Measurements from ENCODE around the gene CYB5RL.

Gene CYB5RL

DNA sequence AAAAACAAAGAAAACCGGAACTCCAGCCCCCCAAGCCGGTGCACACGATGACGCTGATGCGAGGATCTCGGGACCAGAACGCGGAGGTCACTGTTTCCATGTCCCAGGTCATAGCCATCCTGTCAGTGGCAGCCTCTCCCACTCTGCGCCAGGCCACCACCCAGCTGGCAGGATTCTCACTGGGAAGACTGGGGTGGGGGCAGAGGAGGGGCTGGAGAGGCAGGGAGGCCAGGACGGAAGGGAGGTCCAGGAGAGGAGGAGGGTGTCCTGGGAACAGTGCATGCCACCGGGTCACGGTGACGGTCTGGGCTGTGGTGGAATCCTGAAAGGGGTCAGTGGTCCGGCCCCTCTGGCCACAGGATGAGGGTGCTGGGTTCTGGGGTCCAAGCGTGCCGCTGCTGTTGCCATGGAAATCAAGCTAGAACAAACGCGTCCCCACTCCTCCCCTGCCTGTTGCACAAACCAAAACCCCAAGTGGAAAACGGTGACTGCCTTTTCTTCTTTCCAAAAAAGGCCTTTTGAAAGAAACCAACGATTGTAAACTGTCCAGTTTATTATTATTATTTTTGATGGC lies 26.2 kb upstream of the CYB5RL start:
- Histone ChIP-seq H3K36me3 (ENCODE audit: control insufficient read depth, insufficient read depth, low read length) (peaks cover 31% of the 10 kb centered on the region), H3K9me3 (ENCODE audit: control insufficient read depth, insufficient read depth, low read depth, low read length) (no peaks in the 10 kb centered on the region), H3K4me3 (ENCODE audit: low read depth, low read length) (no peak overlapping the region), H3K9ac (ENCODE audit: low read length) (no peak overlapping the region), H3K27me3 (ENCODE audit: control insufficient read depth, insufficient read depth, low read length) (no peaks in the 10 kb centered on the region), H3K4me1 (ENCODE audit: control insufficient read depth, insufficient read depth, low read length) (peaks cover 18% of the 10 kb centered on the region; the same call in 1 of the 2 replicates), H3K27ac (ENCODE audit: low read depth, low read length) (no peak overlapping the region)

DNA sequence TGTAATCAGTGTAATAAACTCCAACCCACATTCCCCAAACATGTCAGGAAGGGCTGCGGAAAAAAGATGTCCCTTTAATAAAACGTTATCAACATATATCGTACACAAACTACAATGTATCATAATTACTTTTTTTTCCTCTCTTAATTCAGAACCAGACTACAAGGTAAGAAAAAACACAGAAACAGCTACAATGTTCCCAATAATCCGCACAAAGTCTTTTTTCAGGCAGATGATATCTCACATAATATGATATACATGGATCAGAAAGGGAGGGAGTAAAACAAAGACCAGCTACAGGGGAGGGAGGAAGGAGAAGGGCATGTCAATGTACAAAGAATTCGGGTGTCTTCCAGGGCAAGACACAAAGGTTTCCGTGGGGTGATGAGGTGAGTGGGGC lies 25.5 kb upstream of the CYB5RL start:
- H3K36me3 ChIP-seq (ENCODE audit: control insufficient read depth, insufficient read depth, low read length): peaks cover 24% of the 10 kb centered on the region
- H3K27me3 ChIP-seq (ENCODE audit: control insufficient read depth, insufficient read depth, low read length): no peaks in the 10 kb centered on the region

DNA sequence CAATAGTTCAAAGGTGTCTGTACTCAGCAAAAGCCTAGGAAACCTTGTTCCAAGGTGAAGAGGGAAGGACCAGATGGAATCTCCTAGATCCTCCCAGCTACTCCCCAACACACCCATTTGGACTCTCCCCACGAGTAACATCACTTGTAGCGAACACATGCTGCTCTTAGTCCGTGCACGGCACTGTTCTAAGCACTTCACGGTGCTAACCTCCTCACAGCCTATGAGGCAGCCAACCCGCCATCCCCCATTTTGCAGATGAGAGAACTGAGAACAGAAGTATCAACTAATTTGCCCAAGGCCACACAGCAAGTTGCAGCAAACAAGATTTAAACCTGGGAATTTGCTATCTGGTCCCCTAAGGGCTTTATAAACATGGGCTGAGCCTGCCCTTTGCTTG lies 24.4 kb upstream of the CYB5RL start:
- H3K36me3 ChIP-seq (ENCODE audit: control insufficient read depth, insufficient read depth, low read length): peaks cover 32% of the 10 kb centered on the region
- no peak overlapping the region for H3K9ac ChIP-seq (ENCODE audit: low read length)
- no peak overlapping the region for H3K4me3 ChIP-seq (ENCODE audit: low read depth, low read length)
- no peak overlapping the region for H3K27ac ChIP-seq (ENCODE audit: low read depth, low read length)
- H3K4me1 ChIP-seq (ENCODE audit: control insufficient read depth, insufficient read depth, low read length): peaks cover 22% of the 10 kb centered on the region; the same call in 1 of the 2 replicates
- H3K9me3 ChIP-seq (ENCODE audit: control insufficient read depth, insufficient read depth, low read depth, low read length): no peaks in the 10 kb centered on the region
- H3K27me3 ChIP-seq (ENCODE audit: control insufficient read depth, insufficient read depth, low read length): no peaks in the 10 kb centered on the region

More for the DNA sequence above, 25.5 kb upstream of the CYB5RL start:
- Histone ChIP-seq H3K9ac (ENCODE audit: low read length) (no peak overlapping the region), H3K4me3 (ENCODE audit: low read depth, low read length) (no peak overlapping the region), H3K27ac (ENCODE audit: low read depth, low read length) (no peak overlapping the region), H3K4me1 (ENCODE audit: control insufficient read depth, insufficient read depth, low read length) (peaks cover 18% of the 10 kb centered on the region; the same call in 1 of the 2 replicates), H3K9me3 (ENCODE audit: control insufficient read depth, insufficient read depth, low read depth, low read length) (no peaks in the 10 kb centered on the region)

DNA sequence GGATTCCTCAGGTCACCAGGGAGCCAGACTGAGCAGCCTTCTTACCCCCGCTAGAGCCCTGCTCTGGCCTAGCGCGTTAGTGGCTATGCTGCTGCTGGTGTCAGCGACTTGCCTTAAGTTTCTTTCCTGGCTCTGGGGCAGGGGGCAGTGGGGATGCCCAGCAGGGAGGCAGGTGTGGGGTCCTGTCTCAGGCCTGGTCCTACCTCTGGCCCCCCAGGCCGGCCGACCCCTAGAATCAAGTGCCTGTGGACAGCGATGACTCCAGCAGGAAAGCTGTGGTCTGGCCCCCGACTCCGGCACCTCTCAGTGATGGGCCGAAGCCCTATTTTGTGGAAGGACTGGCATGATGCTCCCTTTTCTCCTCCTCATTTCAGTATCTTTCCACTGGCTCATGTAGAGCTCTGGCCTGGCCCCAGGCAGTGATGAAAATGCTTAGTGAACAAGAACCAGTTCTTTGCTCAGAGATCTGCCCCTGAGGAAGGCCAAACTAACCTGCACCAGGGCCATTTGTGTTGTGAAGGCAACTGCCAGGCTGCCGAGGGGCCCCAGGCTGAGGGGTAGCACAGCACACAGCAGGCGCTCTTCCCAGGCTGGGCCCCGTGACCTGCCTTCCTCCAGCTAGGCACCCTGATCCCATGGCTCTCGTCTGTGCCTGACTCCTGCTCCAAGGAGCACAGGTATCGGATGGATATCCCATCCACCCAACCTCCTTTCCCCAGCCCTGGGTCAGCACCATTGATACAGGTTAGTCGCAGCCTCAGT lies 23.8 kb upstream of the CYB5RL start:
- H3K27ac ChIP-seq (ENCODE audit: low read depth, low read length): no peak overlapping the region
- H3K9me3 ChIP-seq (ENCODE audit: control insufficient read depth, insufficient read depth, low read depth, low read length): no peaks in the 10 kb centered on the region
- H3K4me3 ChIP-seq (ENCODE audit: low read depth, low read length): no peak overlapping the region
- peaks cover 21% of the 10 kb centered on the region; the same call in 1 of the 2 replicates for H3K4me1 ChIP-seq (ENCODE audit: control insufficient read depth, insufficient read depth, low read length)
- no peaks in the 10 kb centered on the region for H3K27me3 ChIP-seq (ENCODE audit: control insufficient read depth, insufficient read depth, low read length)
- H3K9ac ChIP-seq (ENCODE audit: low read length): no peak overlapping the region
- H3K36me3 ChIP-seq (ENCODE audit: control insufficient read depth, insufficient read depth, low read length): peaks cover 37% of the 10 kb centered on the region

DNA sequence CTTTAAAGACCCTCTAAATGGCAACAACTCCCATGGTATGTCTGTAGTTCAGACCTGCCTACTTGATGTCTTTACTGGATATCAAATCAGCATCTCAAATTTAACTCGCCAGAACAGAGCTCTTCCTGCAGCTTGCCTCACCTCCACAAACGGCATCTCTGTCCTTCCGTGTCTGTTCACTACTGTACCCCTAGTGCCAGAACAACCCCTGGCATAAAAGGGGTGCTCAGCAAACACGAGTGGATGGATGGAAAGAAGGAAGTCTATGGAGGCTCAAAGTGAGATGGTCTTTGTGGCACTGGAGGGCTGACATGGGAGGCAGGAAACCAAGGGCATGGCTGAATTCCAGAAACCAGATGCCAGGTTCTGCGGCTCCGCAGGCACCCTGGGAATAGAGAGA lies 22.9 kb upstream of the CYB5RL start:
- Histone ChIP-seq H3K4me3 (ENCODE audit: low read depth, low read length) (no peak overlapping the region), H3K4me1 (ENCODE audit: control insufficient read depth, insufficient read depth, low read length) (peaks cover 13% of the 10 kb centered on the region; the same call in 1 of the 2 replicates), H3K9me3 (ENCODE audit: control insufficient read depth, insufficient read depth, low read depth, low read length) (no peaks in the 10 kb centered on the region), H3K36me3 (ENCODE audit: control insufficient read depth, insufficient read depth, low read length) (peaks cover 37% of the 10 kb centered on the region), H3K27ac (ENCODE audit: low read depth, low read length) (no peak overlapping the region), H3K9ac (ENCODE audit: low read length) (no peak overlapping the region), H3K27me3 (ENCODE audit: control insufficient read depth, insufficient read depth, low read length) (no peaks in the 10 kb centered on the region)

DNA sequence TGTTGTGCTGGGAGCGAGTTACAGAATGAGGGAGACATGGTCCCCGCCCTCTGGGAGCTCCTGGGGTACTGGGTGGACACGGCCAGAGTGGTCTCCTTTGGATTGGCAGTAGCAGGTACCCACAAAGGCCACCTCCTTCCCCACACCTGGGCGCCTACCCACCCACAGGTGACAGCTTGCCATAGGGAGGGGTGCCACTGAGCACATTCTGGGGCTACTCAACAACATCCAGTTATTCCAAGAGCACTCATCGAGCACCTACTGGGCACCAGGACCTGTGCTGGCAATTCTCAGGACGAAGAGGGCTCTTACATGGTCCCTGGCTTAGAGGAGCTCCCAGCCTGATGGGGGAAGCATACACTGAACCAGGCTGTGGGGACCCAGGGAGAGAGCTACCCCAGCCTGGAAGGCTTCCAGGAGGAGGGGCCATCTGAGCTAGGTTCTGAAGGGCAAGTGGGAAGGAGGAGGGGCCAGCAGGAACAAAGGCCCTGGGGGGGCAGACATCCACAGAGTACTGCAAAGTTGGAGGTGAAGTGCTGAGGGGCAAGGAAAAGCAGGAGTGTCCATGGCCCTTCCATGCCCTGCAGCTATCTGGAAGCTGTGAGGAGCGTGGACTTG lies 22.1 kb upstream of the CYB5RL start:
- Histone ChIP-seq H3K9me3 (ENCODE audit: control insufficient read depth, insufficient read depth, low read depth, low read length) (no peaks in the 10 kb centered on the region), H3K9ac (ENCODE audit: low read length) (no peak overlapping the region), H3K27me3 (ENCODE audit: control insufficient read depth, insufficient read depth, low read length) (no peaks in the 10 kb centered on the region), H3K4me1 (ENCODE audit: control insufficient read depth, insufficient read depth, low read length) (peaks cover 8% of the 10 kb centered on the region; the same call in 1 of the 2 replicates), H3K4me3 (ENCODE audit: low read depth, low read length) (no peak overlapping the region), H3K36me3 (ENCODE audit: control insufficient read depth, insufficient read depth, low read length) (peaks cover 37% of the 10 kb centered on the region), H3K27ac (ENCODE audit: low read depth, low read length) (no peak overlapping the region)

DNA sequence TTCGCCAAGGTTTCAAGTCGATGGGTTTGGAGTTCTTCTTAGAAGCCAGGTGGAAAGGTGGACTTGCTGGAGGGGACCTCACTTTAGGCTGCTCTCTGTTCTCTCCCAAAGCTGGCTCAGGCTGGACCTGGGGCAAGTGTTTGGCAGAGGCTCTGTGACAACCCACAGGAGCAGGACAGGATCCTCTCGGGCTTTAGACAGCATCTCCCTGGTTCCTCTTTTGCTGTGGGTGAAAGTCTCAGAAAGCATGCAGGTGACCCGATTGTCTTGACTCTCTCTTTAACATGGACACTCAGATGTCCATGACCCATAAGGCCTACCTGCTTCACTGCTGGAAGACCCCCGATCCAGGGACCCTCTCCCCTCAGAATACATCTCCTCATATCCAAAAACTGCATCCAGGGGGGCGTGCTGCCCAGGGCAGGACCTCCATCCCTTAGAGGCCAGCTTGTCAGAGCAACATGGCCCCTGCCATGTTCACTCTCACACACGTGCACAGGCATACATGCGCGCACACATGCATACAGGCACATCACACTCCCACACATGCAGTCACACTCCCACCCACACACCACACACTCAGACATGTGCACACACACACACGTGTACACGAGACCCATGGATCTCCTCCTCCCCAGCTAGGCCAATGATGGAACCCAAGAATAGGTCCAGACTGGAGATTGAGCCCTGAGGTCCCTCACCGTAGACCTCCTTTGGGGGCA lies 21.4 kb upstream of the CYB5RL start:
- no peak overlapping the region for H3K9ac ChIP-seq (ENCODE audit: low read length)
- H3K4me1 ChIP-seq (ENCODE audit: control insufficient read depth, insufficient read depth, low read length): peaks cover 8% of the 10 kb centered on the region; the same call in 1 of the 2 replicates
- H3K36me3 ChIP-seq (ENCODE audit: control insufficient read depth, insufficient read depth, low read length): peaks cover 42% of the 10 kb centered on the region
- no peak overlapping the region for H3K4me3 ChIP-seq (ENCODE audit: low read depth, low read length)
- H3K27ac ChIP-seq (ENCODE audit: low read depth, low read length): no peak overlapping the region
- H3K27me3 ChIP-seq (ENCODE audit: control insufficient read depth, insufficient read depth, low read length): no peaks in the 10 kb centered on the region
- H3K9me3 ChIP-seq (ENCODE audit: control insufficient read depth, insufficient read depth, low read depth, low read length): no peaks in the 10 kb centered on the region

DNA sequence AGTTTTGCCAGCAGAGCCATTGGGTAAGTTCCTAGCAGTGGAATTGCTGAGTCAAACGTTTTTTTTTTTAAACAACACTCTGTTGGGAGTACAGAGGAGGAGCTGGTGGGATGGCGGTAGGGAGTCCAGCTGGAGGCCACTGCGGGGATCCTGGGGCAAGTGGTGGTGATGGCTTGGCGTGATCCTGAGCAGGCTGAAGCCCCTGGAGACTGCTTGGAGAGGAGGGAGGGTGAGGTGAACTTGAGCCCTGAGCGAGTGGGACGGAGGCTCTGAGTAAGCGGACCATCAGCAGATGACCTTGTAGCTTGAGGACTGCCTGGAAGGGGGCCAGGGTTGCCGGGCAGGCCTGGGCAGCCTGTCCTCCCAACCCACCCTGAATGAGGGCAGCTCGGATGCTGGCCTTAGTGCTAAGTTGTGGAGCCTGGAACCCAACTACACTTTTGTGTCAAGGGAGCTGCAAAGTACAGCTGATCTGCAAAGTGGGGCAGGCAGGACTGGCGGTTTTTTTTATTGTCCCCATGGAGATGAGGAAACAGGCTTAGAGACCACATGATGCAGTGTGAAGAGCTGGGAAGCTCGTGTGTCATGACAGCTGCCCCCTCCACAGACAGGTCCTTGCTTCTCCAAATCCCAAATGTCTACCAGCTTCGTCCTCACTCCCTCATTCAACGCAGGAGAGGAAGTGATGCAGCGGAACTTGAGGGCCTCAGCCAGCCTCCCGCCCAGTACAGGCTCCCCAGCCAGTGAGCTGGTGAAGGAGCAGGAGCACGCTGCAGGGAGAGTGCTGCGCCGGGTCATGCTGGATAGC lies 20.4 kb upstream of the CYB5RL start:
- no peaks in the 10 kb centered on the region for H3K27me3 ChIP-seq (ENCODE audit: control insufficient read depth, insufficient read depth, low read length)
- H3K27ac ChIP-seq (ENCODE audit: low read depth, low read length): no peak overlapping the region
- no peaks in the 10 kb centered on the region for H3K9me3 ChIP-seq (ENCODE audit: control insufficient read depth, insufficient read depth, low read depth, low read length)
- no peak overlapping the region for H3K9ac ChIP-seq (ENCODE audit: low read length)
- H3K36me3 ChIP-seq (ENCODE audit: control insufficient read depth, insufficient read depth, low read length): peaks cover 47% of the 10 kb centered on the region
- H3K4me1 ChIP-seq (ENCODE audit: control insufficient read depth, insufficient read depth, low read length): peaks cover 8% of the 10 kb centered on the region; the same call in 1 of the 2 replicates
- no peak overlapping the region for H3K4me3 ChIP-seq (ENCODE audit: low read depth, low read length)

DNA sequence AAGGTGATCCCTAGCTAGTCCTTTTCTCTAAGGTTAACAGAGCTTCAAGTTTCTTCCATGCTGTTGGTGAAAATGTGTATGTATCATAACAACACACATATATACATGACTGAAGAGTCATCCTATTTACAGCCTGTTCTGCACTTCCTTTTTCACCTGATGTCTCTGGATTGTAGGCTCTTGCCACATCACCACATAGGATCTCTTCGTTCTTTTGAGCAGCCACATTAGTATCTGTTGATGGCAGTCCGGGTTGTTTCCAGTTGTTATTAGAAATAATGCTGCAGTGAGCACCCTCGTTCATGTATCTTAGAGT lies 19.8 kb upstream of the CYB5RL start:
- Histone ChIP-seq H3K9me3 (ENCODE audit: control insufficient read depth, insufficient read depth, low read depth, low read length) (no peaks in the 10 kb centered on the region), H3K4me3 (ENCODE audit: low read depth, low read length) (no peak overlapping the region), H3K27me3 (ENCODE audit: control insufficient read depth, insufficient read depth, low read length) (no peaks in the 10 kb centered on the region), H3K9ac (ENCODE audit: low read length) (no peak overlapping the region), H3K27ac (ENCODE audit: low read depth, low read length) (no peak overlapping the region), H3K4me1 (ENCODE audit: control insufficient read depth, insufficient read depth, low read length) (peaks cover 8% of the 10 kb centered on the region; the same call in 1 of the 2 replicates), H3K36me3 (ENCODE audit: control insufficient read depth, insufficient read depth, low read length) (peaks cover 52% of the 10 kb centered on the region)

DNA sequence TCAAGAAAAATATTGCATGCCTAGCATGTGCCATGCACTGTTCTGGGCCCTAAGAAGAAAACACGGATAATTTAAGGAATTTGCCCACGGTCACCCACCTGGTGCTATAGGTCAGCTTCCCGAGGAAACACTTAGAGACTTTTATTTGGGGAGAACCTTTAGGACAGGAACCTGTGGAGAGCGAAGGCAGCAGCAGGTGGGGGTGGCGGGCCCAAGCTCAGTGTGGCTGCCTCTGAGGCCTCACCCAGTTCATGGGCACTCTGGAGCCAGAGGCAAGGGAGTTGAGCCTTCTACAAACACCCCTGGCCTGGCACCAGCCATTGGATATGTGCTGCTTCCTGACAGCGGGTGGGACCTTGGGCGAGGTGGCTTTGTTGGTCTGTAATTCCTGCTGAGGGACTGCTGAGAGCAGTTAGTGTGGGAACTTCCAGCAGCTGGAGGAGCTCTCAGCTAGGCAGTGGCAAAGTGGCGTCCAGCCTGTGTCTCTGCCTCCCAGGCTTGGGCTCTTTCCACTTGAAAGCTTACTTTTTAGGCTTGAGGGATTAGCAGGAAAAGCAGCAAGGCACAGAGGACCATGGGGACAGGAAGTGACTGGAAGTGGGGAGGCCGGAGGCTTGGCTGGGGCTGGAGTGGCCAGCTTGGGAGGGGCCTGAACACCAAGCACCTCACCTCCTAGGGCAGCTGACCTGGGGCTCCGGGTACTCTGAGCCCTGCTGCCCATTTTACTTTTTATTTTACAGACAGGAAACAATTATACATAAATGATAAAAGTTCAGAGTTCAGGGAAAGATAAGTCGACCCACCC lies 19.3 kb upstream of the CYB5RL start:
- Histone ChIP-seq H3K4me1 (ENCODE audit: control insufficient read depth, insufficient read depth, low read length) (peaks cover 8% of the 10 kb centered on the region; the same call in 1 of the 2 replicates), H3K4me3 (ENCODE audit: low read depth, low read length) (no peak overlapping the region), H3K27me3 (ENCODE audit: control insufficient read depth, insufficient read depth, low read length) (no peaks in the 10 kb centered on the region), H3K27ac (ENCODE audit: low read depth, low read length) (no peak overlapping the region), H3K36me3 (ENCODE audit: control insufficient read depth, insufficient read depth, low read length) (peaks cover 58% of the 10 kb centered on the region), H3K9ac (ENCODE audit: low read length) (no peak overlapping the region), H3K9me3 (ENCODE audit: control insufficient read depth, insufficient read depth, low read depth, low read length) (no peaks in the 10 kb centered on the region)
